DND-41 (cell line): ENCODE measurements around the gene RAMP1.

Source experiments
- ATAC-seq: fragments of 200-7000 bp; cut with Tn5 transposase; 3 replicates; pipeline ENCODE4 v1.9.1; 2021; ENCODE audit warnings: low read depth; ENCODE audit not compliant: insufficient read depth
- DNase-seq: peaks from one replicate; pipeline ENCODE4 v3.0.0-alpha.2; 2020
- H2AFZ ChIP-seq: 2 replicates; pipeline ENCODE4 v1.6.0; 2012; ENCODE audit warnings: low read depth, low read length
- H3K27ac ChIP-seq: 2 replicates; pipeline ENCODE4 v1.5.1; 2012; ENCODE audit warnings: low read length, inconsistent platforms
- H3K27me3 ChIP-seq: fragments of 200-600 bp; sonication (generic); 2 replicates; pipeline ENCODE4 v1.6.0; 2012; ENCODE audit warnings: low read length, mild to moderate bottlenecking, inconsistent platforms; ENCODE audit not compliant: insufficient read depth, poor library complexity
- H3K36me3 ChIP-seq: 2 replicates; pipeline ENCODE4 v1.5.1; 2012; ENCODE audit warnings: low read length, inconsistent platforms; ENCODE audit not compliant: insufficient read depth
- H3K4me1 ChIP-seq: 2 replicates; pipeline ENCODE4 v1.5.1; 2012; ENCODE audit warnings: mild to moderate bottlenecking, low read length; ENCODE audit not compliant: insufficient read depth
- H3K4me2 ChIP-seq: 2 replicates; pipeline ENCODE4 v1.6.0; 2012; ENCODE audit warnings: mild to moderate bottlenecking, moderate library complexity, low read length, inconsistent platforms; ENCODE audit not compliant: insufficient read depth
- H3K4me3 ChIP-seq, 2 experiments: fragments of 200-600 bp in 1 of 2; shearing (Covaris generic) in 1 of 2; 2 replicates each; pipeline ENCODE4 v1.5.1; 2012 to 2016; ENCODE audit warnings: inconsistent platforms in 2 of 2, low read length in 2 of 2, mild to moderate bottlenecking in 2 of 2, low read depth in 1 of 2, moderate library complexity in 1 of 2
- H3K79me2 ChIP-seq: 2 replicates; pipeline ENCODE4 v1.6.0; 2012; ENCODE audit warnings: low read length, inconsistent platforms; ENCODE audit not compliant: insufficient read depth
- H3K9ac ChIP-seq: 2 replicates; pipeline ENCODE4 v1.6.0; 2012; ENCODE audit warnings: low read depth, mild to moderate bottlenecking, inconsistent platforms, low read length, moderate library complexity
- H3K9me3 ChIP-seq: 2 replicates; pipeline ENCODE4 v1.5.1; 2012; ENCODE audit warnings: low read length, moderate library complexity, mild to moderate bottlenecking, inconsistent platforms; ENCODE audit not compliant: insufficient read depth, severe bottlenecking
- H4K20me1 ChIP-seq: 2 replicates; pipeline ENCODE4 v1.6.0; 2012; ENCODE audit warnings: low read length; ENCODE audit not compliant: insufficient read depth
- EZH2 ChIP-seq: IDR thresholded peaks from 3 replicates; pipeline ENCODE4 v1.6.1; 2012; ENCODE audit warnings: borderline replicate concordance, low read depth, mild to moderate bottlenecking, moderate library complexity, low read length, inconsistent platforms; ENCODE audit not compliant: severe bottlenecking
- TF ChIP-seq, protein P1 (sequence below): IDR thresholded peaks from 2 replicates; pipeline ENCODE4 v1.5.1; 2012; ENCODE audit warnings: borderline replicate concordance, low read length, moderate library complexity, mild to moderate bottlenecking; ENCODE audit not compliant: poor library complexity, severe bottlenecking; ENCODE audit errors: extremely low read depth

RAMP1 gene

DNA sequence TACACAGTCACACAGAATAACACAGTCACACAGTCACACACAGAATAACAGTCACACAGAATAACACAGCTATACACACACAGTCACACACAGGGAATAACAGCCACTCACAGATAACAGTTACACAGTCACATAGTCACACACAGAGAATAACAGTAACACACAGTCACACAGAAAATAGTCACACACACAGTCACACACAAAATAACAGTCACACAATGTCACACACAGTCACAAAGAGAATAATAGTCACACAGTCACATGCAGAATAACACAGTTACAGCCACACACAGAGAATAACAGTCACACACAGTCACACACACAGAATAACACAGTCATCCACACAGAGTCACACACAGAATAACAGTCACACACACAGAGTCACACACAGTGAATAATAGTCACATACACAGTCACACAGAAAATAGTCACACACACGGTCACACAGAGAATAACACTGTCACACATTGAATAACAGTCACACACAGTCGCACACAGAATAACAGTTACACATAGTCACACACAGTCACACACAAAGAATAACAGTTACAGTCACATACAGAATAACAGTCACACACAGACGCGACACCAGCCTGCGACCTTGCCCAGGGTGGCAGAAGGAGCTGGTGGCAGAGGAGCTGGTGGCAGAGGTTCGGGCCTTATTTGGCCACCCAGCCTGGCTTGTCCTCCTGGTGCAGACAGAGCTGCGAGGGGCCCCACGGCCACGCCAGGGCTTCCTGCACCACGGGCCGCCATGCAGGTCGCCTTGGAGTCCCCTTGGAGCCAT, 51.3 kb downstream of the RAMP1 start:
- Histone ChIP-seq H3K4me2 (no peak overlapping the region), H3K27me3 (no peaks in the 10 kb centered on the region), H3K4me3 (no peak overlapping the region), H3K27ac (no peak overlapping the region), H3K9ac (no peak overlapping the region), H3K9me3 (peaks cover 3% of the 10 kb centered on the region), H3K36me3 (no peaks in the 10 kb centered on the region), H4K20me1 (no peaks in the 10 kb centered on the region), H3K4me1 (peaks cover 5% of the 10 kb centered on the region; the same call in 1 of the 2 replicates), H3K79me2 (no peaks in the 10 kb centered on the region), H2AFZ (no peak overlapping the region)
- TF ChIP-seq, protein P1, sequence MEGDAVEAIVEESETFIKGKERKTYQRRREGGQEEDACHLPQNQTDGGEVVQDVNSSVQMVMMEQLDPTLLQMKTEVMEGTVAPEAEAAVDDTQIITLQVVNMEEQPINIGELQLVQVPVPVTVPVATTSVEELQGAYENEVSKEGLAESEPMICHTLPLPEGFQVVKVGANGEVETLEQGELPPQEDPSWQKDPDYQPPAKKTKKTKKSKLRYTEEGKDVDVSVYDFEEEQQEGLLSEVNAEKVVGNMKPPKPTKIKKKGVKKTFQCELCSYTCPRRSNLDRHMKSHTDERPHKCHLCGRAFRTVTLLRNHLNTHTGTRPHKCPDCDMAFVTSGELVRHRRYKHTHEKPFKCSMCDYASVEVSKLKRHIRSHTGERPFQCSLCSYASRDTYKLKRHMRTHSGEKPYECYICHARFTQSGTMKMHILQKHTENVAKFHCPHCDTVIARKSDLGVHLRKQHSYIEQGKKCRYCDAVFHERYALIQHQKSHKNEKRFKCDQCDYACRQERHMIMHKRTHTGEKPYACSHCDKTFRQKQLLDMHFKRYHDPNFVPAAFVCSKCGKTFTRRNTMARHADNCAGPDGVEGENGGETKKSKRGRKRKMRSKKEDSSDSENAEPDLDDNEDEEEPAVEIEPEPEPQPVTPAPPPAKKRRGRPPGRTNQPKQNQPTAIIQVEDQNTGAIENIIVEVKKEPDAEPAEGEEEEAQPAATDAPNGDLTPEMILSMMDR, result no peak
- no peak for TF ChIP-seq EZH2
- no peak for DNase-seq
- ATAC-seq, result no peak

DNA sequence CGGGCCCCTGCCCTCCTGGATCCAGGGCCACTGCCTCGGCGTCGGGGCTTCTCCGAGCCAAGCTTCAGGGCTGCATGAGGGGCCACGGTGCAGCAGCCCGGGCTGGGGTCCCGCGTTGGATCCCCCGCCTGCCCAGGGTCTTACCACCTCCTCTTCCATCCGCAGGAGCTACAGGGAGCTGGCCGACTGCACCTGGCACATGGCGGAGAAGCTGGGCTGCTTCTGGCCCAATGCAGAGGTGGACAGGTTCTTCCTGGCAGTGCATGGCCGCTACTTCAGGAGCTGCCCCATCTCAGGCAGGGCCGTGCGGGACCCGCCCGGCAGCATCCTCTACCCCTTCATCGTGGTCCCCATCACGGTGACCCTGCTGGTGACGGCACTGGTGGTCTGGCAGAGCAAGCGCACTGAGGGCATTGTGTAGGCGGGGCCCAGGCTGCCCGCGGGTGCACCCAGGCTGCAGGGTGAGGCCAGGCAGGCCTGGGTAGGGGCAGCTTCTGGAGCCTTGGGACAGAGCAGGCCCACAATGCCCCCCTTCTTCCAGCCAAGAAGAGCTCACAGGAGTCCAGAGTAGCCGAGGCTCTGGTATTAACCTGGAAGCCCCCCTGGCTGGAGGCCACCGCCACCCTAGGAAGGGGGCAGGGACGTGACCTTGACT, 52.1 kb downstream of the RAMP1 start:
- H3K9me3 ChIP-seq, result peaks cover 3% of the 10 kb centered on the region
- H3K9ac ChIP-seq, result no peak overlapping the region
- H3K79me2 ChIP-seq, result no peaks in the 10 kb centered on the region
- ATAC-seq, result no peak
- TF ChIP-seq, protein P1, result no peak
- TF ChIP-seq EZH2, result no peak
- no peak overlapping the region for H3K4me2 ChIP-seq
- H3K27ac ChIP-seq, result no peak overlapping the region
- H3K4me1 ChIP-seq, result no peaks in the 10 kb centered on the region
- no peak overlapping the region for H3K4me3 ChIP-seq
- no peaks in the 10 kb centered on the region for H4K20me1 ChIP-seq
- H2AFZ ChIP-seq, result no peak overlapping the region
- H3K27me3 ChIP-seq, result no peaks in the 10 kb centered on the region
- no peaks in the 10 kb centered on the region for H3K36me3 ChIP-seq
- DNase-seq, result no peak

DNA sequence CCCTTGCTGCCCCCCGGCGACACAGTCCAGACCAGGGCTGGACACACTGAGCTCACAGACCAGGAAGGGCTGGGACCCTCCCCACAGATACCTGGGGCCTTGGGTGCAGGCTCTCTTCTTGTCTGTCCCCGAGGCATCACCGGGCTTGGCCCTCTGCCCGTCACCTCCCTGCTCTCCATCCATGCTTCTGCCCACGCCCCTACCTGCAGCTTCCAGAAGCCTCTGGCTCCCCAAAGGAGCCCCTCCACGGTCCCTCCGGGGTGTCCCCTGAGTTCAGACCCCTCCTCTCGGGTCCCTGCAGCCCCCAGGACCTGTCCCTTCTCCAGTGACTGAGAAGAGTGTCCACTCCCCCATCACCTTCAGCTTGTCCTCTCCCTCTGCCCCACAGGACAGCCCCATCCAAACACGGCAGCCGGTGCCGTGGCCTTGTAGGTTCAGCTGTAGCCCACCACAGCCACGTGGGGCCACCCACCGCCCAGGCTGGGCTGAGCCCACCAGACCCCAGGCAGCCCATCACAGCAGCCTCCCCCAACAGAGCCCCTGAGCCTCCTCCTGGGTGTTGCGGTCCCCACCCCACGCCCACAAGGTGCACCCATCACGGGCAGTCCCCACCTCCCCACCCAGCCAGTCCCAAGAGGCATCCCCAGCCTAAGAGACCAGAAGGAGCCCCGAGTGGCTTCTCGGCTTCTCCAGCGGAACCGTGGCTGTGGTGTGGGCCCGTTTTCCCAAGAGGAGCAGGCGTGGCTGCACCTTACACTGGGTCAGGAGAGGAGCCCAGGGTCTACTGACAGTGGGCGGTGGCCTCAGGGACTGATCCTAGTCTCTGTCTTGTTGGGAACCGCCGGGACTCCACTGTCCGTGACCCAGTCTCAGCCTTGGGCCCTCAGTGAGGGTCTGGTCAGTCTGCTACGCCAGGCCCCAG, 53.1 kb downstream of the RAMP1 start:
- peaks cover 3% of the 10 kb centered on the region for H3K9me3 ChIP-seq
- DNase-seq (no peak), ATAC-seq (no peak)
- no peaks in the 10 kb centered on the region for H3K27me3 ChIP-seq
- no peak overlapping the region for H3K4me2 ChIP-seq
- H3K4me1 ChIP-seq, result no peaks in the 10 kb centered on the region
- H3K27ac ChIP-seq, result no peak overlapping the region
- TF ChIP-seq EZH2, result no peak
- TF ChIP-seq, protein P1, result no peak
- H2AFZ ChIP-seq, result no peak overlapping the region
- no peaks in the 10 kb centered on the region for H3K79me2 ChIP-seq
- no peak overlapping the region for H3K9ac ChIP-seq
- H4K20me1 ChIP-seq, result no peaks in the 10 kb centered on the region
- no peak overlapping the region for H3K4me3 ChIP-seq
- H3K36me3 ChIP-seq, result no peaks in the 10 kb centered on the region
